Activated CD8-positive, alpha-beta memory T cell treated with anti-CD3 and anti-CD28 coated beads, Interleukin-2, amount 50 U/mL, for 24 hours (primary cell): ENCODE results near the gene USH2A.

Experiments
- DNase-seq: peaks from one replicate; pipeline ENCODE4 v3.0.0-alpha.2; 2020; ENCODE audit errors: extremely low read depth

The USH2A gene

DNA sequence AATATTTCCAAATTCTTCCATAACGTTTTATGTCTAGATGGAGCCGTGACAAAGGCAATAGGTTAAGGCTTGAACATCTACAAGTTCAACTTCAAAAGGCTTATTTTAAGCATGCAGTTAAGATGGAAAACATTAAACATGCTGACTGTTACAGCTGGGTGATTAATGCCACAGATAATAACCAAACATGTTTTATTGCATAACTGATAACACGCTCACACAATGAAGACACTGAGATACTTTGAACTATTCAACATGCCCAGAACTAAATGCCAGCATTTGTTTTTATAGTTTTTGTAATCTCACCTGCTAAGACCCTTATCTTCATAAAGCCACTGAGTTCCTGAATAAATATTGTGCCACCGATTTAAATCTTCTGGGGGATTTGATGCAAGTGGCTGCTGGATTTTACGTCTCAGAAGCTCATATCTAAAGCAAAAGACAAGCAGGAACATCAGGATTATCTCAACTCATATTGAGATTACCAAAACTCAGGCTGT, 545.7 kb downstream of the USH2A start:
- DNase-seq: no peak

DNA sequence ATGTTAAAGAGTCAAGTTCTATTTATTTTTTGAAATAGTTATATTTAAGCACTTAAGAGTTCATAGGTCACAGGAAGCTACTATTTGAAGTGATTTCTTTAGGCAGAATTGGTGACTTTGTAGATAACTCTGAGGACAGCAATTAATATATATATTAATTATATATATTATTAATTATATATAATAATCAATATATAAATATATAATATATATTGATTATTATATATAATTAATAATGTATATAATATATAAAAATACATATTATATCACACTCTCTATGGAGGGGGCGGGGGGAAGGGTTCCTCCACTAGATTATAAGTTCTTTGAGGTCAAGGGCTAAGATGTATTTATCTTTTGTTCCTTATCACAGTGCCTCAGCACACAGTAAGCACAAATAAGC, 547.5 kb downstream of the USH2A start:
- no peak for DNase-seq

DNA sequence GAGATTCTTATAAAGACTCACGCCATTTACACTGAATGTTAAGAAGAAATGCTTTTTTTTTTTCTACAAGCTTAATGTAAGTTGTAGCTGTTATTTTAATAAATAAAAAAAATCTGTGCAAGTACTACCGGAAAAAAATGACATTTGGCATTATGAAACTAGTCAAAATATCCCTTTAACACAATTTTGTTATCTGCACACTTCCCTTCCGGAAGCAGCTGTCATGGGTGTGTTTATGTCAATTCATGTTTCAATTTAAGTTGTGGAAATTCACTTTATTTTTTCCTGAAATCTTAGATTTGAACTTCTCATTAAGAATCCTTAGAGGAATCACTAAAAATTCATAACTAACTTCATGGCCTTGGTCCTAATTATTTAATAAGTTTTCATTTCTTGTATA, 548.0 kb downstream of the USH2A start:
- DNase-seq: no peak

DNA sequence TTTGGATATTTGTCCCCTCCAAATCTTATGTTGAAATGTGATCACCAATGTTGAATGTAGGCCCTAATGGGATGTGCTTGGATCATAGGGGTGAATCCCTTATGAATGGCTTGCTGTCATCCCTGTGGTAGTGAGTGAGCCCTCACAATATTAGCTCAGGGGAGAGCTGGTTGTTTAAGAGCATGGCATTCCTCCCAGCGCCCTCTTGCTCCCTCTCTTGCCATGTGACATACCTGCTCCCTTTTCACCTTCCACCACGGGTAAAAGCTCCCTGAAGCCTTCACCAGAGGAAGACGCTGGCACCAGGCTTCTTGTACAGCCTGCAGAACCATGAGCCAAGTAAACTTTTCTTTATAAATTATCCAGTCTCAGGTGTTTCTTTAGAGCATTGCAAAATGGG, 550.6 kb downstream of the USH2A start:
- no peak for DNase-seq

DNA sequence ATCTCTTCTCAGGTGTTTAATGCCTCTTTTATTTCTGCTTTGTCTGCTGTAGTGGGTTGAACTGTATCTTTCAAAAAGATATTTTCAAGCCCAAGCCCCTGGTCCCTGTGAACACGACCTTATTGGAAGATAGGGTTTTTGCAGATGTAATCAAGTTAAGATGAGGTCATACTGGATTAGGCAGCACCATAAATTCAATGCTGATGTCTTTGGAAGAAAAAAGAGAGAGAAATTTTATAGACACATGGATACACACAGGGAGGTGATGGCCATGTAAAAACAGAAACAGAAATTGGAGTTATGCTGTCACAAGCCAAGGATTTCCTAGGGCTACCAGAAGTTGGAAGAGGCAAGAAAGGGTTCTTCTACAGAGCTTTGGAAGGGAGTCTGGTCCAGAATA, 554.7 kb downstream of the USH2A start:
- no peak for DNase-seq

DNA sequence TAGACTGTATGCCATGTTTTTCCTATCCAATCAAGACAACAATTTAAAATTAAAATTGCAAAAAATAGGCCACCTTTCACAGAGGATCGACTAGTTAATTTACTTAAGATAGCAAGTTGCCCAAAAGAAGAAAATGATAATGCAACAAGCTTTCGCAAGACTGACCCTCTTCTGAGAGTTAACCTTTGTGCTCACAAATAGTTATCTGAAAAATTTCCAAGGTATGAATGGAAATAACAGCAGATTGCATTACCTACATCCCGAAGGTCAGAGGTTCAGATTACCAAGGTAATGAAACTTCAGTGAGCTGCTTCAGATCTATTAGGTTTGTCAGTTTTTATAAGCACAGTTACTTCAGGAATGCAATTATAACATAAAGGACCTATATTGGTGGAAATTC, 558.2 kb downstream of the USH2A start:
- DNase-seq: no peak

DNA sequence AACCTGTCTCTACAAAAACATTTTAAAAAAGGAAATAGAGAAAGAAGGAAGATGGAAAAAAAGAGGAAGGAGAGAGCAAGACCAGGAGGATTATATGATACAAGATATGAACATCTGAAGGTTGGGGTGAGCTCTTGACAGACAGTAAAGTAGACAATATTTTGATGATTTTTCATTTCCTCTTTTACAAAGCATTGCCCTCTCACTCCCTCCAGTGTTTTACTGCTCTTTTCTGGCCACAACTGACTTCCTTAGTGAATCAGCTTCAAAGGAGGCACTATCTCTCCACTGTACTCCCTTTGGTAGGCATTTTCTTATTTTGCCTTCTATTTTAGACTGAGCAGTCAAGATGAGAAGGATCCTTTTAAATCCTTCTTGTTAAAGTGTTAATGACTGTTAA, 559.5 kb downstream of the USH2A start:
- no peak for DNase-seq

DNA sequence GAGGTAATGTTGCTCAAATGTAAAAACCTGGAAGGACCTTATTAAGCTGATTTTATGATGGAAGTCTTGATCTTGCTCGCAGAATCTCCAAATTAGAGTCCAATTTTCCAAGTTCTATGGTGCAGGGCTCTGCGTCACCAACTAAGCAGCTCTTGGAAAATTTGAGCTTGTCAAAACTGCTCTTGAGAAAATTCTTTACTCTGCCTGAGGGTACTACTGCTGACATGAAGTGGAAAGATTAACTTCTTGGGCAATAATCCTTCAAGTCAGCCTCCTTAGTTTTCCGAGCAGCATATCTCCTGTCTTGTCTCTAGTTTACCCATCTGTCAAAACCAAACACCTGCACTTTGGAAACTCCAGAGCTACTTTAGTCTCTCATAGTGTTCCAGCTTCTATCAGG, 562.4 kb downstream of the USH2A start:
- no peak for DNase-seq

DNA sequence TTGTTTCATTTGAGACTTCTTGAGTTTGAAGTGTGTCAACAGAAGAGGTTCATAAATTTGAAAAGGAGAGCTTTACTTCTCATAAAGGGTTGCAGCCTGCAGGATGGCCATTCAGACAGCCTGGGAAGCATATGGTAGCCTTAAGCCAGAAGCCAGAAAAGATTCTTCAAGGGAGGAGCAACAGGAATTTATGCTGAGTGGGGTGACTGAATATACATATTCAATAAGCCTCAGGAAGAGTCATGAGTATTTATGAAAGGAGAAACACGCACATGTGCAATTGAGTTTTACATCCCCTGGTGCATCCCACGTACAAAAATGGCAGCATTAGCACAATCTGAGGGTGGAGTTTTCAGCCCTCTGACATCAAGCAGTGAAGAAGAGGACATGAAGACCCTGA, 565.9 kb downstream of the USH2A start:
- no peak for DNase-seq

DNA sequence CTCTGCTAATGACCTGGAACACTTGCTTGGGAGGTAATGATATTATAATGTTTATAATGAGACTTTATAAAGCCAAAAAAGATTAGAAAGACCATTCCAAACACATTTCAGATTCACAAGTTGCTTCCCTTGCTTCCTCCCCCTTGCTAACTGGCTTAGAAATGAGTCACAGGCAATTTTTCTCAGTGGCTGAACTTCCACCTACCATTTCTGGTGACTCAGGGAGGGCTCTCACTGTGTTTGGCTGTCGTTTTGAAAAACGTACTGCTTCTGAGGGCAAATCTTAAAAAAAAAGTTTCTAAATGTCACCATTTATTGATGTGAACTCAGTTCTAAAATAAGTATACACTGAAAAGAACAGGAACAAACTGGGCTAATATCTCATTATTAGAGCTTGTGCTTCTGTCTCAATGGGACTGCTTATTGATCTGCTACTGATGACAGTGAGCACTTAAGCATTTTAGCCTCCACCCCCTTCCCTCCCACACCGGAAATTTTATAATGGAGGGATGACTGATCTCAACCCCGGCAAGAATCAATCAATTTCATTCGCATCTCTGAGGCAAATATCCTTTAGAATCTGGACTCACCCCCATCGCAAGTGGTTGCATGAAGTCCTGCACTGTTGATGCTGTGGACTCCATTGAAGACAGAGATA, 577.9 kb downstream of the USH2A start:
- DNase-seq: no peak

DNA sequence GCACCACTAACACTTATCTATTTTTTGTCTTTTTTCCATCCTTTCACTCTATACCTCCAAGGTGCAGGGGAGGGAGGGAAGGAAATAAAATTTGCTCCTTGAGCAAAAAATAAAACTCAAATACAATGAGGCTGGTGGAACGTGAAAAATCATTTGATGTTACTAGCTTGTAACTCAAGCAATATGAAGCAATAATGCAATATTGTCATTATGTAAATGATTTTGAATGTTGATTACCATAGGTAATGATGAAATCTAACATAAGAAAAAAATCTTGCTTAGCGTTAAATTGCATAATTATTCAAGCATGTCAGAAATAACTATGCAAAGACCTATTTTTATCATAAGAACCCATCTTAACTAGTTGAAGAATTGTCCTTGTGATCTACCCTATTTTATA, 578.5 kb downstream of the USH2A start:
- no peak for DNase-seq

DNA sequence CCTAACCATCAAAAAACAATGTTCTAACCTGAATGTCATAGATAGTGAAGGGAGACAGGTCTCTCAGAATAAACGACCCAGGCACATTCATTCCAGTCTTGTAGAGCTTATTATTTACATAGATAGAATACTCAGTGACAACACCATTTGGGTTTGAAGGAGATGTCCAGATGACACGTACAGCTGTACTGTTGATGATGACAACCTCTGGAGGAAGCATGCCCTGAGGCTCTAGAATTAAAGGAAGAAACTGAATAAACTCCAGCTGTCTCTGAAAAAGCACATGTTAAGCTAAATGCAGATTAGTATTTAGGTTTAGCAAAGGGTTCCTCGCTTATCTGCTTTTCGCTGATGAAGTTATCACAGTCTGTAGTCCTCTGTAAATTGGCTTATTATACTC, 579.0 kb downstream of the USH2A start:
- DNase-seq: no peak

DNA sequence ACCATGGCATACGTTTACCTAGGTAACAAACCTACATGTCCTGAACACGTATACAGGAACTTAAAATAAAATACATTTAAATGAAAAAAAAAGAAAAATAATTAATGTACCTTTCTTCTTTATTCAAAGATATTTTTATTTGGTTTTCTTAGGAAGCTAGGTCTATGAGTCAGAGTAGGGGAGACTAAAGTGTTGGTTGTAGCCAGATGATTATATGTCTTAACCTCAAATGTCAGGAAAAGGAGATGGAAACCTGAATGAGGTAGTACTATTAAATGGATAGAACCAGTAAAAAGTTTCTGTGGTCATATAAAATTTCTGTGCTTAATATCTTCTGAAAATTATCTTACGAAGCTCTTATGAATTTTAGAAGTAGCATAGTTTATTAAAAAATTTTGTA, 580.3 kb downstream of the USH2A start:
- DNase-seq: no peak

DNA sequence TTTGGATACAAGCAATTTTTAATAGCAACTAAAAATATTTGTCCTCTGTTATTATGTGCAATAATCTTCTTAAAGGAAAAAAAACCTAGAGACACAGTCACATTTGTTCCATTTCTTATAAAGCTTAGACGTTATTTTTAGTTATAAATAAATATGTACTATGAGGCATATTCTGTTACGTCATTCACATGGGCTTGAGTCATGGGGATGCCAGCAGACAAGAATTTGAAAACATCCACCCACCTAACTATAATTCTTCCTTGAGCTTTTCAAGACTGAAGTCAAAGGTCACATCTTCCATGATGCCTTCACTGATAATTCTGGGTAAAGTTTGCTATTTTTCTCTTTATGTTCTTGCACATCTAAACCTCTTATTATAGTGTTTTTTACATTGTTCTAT, 587.3 kb downstream of the USH2A start:
- no peak for DNase-seq

DNA sequence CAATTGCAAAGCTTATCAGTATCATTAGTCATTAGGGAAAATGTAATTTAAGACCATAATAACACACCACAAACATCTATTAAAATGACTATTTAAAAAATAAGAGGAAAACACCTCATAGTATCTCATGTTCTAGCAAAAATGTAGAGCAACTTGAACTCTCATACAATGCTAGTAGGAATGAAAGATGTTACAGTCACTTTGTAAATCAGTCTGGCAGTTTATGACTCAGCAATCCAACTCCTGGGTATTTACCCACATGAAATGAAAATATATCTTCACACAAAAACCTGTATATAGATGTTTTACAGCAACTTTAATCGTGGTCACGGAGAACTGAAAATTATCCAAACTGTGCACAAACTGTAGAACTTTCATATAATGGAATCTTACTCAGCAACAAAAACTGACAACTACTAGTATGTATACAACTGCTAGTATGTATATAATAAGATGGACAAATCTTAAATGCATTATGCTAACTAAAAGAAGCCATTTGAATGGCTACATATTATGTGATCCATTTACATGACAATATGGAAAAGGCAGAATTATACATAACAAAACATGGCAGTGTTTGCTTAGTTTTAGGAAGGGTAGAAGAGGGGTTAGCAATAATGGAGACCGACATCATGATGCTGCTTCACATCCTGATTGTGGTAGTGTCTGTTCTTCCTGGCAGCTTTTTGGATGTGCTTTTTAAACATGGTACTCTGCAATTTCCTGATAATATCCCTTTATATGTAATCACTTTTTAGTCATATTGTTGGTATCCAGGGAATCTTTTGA, 589.1 kb downstream of the USH2A start:
- DNase-seq: no peak

DNA sequence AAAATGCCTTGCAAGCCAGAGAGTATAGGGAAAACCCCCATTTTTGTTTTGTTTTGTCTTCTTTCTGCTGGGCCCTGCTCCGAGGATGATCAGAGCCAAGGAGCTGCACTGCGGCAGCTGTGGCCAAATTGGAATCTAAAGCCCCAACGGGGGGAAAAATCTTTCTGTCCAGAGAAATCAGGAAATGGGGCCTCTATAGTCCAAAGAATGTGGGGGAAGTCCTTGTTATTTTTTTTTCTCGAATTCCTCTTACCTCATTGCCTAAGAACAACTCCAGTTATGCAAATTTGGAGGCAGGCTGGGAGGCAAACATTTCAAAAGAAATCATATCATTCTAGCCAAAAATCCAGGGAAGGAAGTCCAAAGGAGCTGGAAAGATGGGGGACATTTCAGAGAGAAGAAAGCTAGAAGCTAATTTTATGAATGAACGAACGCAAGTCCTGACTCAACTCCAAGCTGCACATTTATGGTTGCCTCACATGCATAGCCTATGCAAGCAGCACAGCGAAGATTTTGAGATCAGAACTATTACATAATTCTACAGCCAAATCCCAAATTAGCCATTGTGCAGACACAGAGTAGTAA, 592.9 kb downstream of the USH2A start:
- DNase-seq: no peak

DNA sequence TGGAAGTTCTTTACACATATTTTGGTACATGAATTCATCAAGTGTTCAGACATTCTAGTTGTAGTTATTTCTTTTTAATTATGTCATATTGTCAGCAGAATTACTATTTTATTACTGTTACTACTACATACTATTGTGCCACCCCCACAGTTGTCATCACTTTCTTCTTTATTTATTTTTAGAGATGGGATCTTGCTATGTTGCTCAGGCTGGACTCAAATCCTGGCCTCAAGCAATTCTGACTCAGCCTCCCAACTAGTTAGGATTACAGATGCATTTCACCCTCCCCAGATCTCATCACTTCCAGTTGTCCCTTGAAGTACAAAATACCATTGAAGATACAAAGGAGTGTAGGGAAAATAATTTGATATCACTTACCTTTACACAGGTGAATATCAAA, 598.2 kb downstream of the USH2A start:
- no peak for DNase-seq

DNA sequence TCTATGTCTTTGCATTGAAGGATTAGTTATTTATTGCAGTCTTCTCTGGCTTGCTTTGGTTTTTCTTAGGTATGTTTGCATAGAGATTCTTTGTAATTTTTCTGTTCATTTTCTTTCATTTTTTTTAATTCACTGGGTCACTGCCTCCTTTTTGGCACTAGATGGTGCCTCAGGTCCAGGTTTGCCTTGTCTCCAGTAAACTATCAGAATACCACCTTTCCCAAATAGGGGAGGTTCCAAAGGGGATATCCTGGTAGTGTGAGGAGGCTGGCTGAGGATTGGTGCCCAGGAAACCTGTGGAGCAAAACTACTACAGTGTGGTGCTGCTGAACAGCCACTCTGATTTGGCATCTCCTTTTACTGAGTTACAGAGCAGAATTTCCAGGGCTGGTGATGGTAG, 599.0 kb downstream of the USH2A start:
- no peak for DNase-seq

DNA sequence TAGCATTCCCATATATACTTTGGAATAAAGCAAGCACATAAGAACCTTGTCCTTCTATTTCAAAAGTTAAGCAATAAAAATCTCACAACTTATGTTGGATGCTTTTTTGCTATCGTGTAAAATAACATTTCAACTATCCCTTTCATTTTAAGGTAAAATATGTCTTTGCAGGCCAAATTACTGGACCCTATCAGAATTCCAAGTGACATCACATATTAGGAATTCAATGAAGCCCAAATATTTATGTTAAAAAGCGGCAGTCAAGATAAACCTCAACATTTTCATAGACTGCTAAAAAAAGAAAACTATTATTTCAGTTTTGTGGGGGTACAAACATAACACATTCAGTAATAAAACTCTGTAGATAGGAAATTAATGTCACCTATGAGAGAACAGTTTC, 604.1 kb downstream of the USH2A start:
- no peak for DNase-seq

DNA sequence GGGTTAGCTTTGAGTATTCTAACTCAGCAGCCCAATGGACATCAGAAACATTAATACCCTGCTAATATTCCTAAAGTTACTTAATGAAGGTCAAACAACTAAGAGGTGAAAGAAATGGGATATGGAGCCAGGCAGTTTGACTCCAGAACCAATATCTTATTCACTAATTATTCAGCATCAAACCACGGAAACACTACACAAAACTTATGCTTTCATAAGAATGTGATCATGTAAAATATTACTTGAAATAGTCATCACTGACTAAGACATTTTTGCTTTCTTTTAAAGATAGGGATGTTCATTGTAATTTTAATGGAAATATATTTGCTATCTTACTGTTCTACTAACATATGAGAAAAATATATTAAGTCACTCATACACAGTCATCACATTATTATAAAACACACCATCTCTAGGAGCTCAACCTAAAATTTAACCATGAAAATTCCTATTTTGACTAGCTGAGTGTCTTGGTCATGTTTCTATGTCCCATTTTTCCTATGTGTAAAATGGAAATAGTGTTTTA, 615.3 kb downstream of the USH2A start:
- DNase-seq: no peak

DNA sequence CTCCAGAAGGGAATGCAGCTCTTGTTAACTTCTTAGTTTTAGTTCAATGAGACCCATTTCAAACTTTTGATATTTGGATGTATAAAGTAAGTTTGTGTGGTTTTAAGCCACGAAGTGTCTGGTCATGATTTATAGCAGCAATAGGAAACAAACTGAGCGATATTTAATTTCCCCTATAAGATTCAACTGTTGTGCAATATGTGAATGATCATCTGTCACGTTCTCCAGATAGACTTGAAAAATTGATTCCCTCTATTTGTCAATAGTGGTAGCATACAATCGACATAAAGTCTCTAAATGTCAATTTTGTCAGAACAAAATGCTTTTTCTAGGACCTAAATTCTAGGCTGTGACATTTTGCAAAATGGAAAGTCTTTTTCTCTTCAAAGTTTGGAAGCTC, 616.0 kb downstream of the USH2A start:
- DNase-seq: no peak

DNA sequence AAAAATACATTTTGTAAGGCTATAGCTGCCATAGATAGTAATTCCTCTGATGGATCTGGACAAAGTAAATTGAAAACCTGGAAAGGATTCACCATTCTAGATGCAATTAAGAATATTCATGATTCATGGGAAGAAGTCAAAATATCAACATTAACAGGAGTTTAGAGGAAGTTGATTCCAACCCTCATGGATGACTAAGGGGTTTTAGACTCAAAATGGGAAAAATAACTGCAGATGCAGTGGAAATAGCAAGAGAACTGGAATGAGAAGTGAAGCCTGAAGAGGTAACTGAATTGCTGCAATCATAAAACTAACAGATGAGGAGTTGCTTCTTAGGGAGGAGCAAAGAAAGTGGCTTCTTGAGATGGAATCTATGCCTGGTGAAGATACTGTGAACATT, 625.4 kb downstream of the USH2A start:
- DNase-seq: no peak

DNA sequence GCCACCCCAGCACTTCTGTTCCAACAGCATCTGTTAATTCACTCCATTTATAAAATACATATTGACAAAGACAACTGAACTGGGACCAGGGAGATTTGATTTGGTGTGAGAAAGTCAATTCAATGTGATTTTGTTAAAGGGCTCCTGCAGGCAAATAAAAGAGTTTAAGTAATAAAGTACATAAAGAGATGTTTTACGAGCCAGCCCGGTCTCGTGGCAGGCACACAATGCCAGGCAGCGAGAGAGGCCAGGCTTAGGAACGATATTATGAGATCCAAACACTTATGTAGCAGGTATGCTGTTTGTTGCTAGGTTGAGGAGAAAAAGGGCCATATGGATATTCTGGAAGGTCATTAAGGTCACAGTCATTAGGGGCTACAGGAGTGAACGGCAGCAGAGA, 629.1 kb downstream of the USH2A start:
- DNase-seq: no peak
